Thoracic aorta (tissue), 2 donors: ENCODE data around the gene CALR. TPM values are rescaled to one million over a fixed set of nuclear protein-coding genes. Genes with fewer than 3 reads are reported as not detected.
A peak's percentile ranks its signal among the peaks of the same experiment; 100 is the strongest.

ENCODE experiments used
- ATAC-seq: fragments of 150-250 bp; one replicate; pipeline ENCODE4 v1.8.0; 2017; ENCODE audit warnings: low read depth; ENCODE audit not compliant: insufficient number of reproducible peaks, low FRiP score
- DNase-seq: peaks from one replicate; pipeline ENCODE4 v3.0.0-alpha.2; 2020; ENCODE audit warnings: low spot score
- H3K27ac ChIP-seq, 2 donors: fragments of 200-600 bp; sonication (generic); 1 replicate in 1 of 2; 2 replicates in 1 of 2; pipeline ENCODE4 v1.5.1; 2016; ENCODE audit warnings: mild to moderate bottlenecking in 2 of 2, moderate library complexity in 2 of 2
- H3K27me3 ChIP-seq: fragments of 200-600 bp; sonication (generic); replicated peaks from 2 replicates; pipeline ENCODE4 v1.6.0; 2016; ENCODE audit warnings: mild to moderate bottlenecking; ENCODE audit not compliant: insufficient read depth
- H3K36me3 ChIP-seq: fragments of 200-600 bp; sonication (generic); one replicate; pipeline ENCODE4 v1.5.1; 2016
- H3K4me1 ChIP-seq, 2 donors: fragments of 200-600 bp; sonication (generic); 1 replicate in 1 of 2; 2 replicates in 1 of 2; pipeline versions ENCODE4 v1.5.1 to v1.6.0; 2016; ENCODE audit warnings: low read depth in 2 of 2, mild to moderate bottlenecking in 1 of 2; ENCODE audit not compliant: control insufficient read depth in 1 of 2
- H3K4me3 ChIP-seq: fragments of 200-600 bp; sonication (generic); 2 replicates; pipeline ENCODE4 v1.5.1; 2016; ENCODE audit warnings: mild to moderate bottlenecking
- H3K9me3 ChIP-seq: fragments of 200-600 bp; sonication (generic); 2 replicates; pipeline ENCODE4 v1.5.1; 2016
- total RNA-seq, 2 donors: library from RNA; depleted of rRNA; stranded (reverse); fragments of >200 nt; gene quantifications; one replicate each; pipeline versions ENCODE4 v1.1.0 to v1.2.3, GENCODE V29; 2016
- TF ChIP-seq, protein P1 (sequence below): fragments of 200-600 bp; sonication (generic); IDR thresholded peaks from one replicate; pipeline ENCODE4 v1.5.1; 2019; ENCODE audit warnings: antibody characterized with exemption

The CALR gene
- total RNA-seq, 2 donors from 2014 or later: 415 to 467 TPM

DNA sequence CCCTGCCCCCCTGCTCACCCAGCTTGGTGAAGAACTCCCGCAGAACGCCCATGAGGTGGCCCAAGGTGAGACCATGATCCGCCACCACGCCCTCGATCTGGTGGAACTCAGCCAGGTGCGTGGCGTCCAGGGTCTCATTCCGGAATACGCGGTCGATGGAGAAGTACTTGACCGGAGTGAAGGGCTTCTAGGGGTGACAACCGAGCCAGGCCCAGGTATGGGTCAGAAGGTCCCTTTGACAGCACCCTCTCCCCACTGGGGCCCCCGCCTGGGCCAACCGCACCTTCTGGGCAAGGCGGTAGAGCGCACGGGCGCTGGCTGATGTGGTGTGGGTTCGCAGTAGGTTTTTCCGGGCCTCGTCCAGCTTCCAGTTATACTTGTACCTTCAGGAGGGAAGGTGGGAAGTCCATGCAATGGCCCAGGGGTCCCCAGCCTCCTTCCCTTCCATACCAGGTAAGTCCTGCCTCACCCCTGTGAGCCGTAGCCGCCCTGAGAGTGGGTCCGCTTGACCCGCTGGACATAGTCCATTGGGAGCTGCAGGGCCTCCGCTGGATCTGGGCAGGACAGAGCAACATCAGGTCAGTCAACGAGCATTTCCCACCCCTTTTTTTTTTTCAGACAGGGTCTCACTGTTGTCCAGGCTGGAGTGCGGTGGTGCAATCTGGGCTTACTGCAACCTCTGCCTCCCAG, 13.6 kb upstream of the CALR start:
- Histone ChIP-seq H3K4me3 (no peak overlapping the region), H3K36me3 (peaks cover 57% of the 10 kb centered on the region), H3K9me3 (no peaks in the 10 kb centered on the region), H3K27ac (no peak overlapping the region), H3K27me3 (no peaks in the 10 kb centered on the region), H3K4me1 (no peaks in the 10 kb centered on the region)
- TF ChIP-seq, protein P1, sequence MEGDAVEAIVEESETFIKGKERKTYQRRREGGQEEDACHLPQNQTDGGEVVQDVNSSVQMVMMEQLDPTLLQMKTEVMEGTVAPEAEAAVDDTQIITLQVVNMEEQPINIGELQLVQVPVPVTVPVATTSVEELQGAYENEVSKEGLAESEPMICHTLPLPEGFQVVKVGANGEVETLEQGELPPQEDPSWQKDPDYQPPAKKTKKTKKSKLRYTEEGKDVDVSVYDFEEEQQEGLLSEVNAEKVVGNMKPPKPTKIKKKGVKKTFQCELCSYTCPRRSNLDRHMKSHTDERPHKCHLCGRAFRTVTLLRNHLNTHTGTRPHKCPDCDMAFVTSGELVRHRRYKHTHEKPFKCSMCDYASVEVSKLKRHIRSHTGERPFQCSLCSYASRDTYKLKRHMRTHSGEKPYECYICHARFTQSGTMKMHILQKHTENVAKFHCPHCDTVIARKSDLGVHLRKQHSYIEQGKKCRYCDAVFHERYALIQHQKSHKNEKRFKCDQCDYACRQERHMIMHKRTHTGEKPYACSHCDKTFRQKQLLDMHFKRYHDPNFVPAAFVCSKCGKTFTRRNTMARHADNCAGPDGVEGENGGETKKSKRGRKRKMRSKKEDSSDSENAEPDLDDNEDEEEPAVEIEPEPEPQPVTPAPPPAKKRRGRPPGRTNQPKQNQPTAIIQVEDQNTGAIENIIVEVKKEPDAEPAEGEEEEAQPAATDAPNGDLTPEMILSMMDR: no peak
- no peak for ATAC-seq
- no peak for DNase-seq

DNA sequence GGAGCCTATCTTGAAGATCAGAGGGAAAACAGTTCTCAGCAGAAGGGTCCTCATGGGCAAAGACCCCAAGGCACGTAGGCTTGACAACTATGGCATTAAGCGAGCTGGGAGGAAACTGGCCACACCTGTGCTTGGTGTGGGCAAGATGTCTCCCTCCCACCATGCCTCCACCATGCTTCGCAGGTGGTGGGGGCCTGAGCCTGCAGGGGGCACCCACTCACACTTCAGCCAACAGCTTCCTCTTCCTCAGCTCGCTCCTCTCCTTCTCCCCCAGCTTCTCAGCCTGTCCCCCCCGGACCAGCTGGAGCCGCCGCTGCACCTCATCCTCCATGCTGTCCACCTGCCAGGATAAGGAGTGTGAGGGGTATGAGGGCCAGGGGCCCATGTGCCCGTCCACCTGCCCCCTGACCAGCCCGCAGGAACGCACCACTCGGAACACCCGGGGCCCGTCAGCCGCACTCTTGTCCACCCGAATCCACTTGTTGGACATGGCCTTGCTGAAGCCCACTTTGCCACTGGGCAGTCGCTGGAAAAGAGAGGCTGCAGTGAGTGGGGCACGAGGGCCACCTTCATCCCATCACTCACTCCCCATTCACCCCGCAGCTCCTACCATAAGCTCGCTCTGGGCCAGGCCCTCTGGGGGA, 8.3 kb upstream of the CALR start:
- no peak overlapping the region for H3K4me3 ChIP-seq
- peaks cover 6 to 13% of the 10 kb centered on the region in 2 donors for H3K4me1 ChIP-seq
- no peak overlapping the region for H3K27ac ChIP-seq
- no peaks in the 10 kb centered on the region for H3K9me3 ChIP-seq
- no peaks in the 10 kb centered on the region for H3K27me3 ChIP-seq
- no peak for DNase-seq
- H3K36me3 ChIP-seq: peaks cover 38% of the 10 kb centered on the region
- TF ChIP-seq, protein P1: no peak
- no peak for ATAC-seq

DNA sequence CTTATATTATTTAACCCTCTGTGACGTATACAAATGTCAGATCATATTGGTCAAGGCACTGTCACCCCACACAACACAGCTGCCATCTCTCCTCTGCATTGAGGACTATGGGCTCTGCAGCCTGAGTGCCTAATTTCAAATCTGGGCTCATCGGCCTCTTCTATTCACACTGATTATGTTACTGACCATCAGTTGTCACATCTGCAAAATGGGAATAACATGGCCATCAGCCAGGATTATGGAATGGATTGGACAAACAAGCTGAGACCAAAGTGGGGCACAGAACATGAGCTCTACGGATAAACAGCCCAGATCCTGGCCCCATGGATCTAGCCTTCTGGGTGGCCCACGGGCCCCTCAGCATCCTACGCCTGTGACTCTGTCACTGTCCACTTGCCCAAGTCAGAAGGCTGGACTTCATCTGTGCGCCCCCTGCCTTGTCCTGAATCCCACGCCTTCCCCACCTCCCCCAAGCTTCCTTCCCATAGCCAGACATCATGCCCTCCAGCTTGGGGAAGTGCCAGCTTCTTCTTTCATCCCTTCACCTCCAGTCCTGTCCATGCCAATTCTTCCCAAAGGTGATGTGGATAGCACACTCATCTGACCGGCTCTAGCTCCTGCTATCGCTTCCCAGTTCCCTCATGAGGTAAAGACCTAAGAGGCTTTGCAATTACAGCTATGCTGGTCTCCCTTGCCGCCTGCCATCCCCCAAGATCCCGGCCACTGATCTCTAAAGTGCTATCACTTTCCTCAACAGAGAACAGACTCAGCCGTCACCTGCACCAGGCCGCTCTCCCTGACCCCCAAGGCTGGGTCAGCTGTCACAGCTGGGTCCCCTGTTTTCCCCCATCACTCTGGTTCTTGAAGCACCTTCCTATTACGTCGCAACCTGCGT, 5.8 kb upstream of the CALR start:
- ATAC-seq: no peak
- no peaks in the 10 kb centered on the region for H3K9me3 ChIP-seq
- H3K27me3 ChIP-seq: no peaks in the 10 kb centered on the region
- H3K27ac ChIP-seq: peak overlapping the region in 1 of 2 donors; percentile 63
- DNase-seq: no peak
- peaks cover 20% of the 10 kb centered on the region for H3K36me3 ChIP-seq
- peak overlapping the region; percentile 92 for H3K4me3 ChIP-seq
- H3K4me1 ChIP-seq: peaks cover 10 to 18% of the 10 kb centered on the region in 2 donors
- TF ChIP-seq, protein P1: no peak

DNA sequence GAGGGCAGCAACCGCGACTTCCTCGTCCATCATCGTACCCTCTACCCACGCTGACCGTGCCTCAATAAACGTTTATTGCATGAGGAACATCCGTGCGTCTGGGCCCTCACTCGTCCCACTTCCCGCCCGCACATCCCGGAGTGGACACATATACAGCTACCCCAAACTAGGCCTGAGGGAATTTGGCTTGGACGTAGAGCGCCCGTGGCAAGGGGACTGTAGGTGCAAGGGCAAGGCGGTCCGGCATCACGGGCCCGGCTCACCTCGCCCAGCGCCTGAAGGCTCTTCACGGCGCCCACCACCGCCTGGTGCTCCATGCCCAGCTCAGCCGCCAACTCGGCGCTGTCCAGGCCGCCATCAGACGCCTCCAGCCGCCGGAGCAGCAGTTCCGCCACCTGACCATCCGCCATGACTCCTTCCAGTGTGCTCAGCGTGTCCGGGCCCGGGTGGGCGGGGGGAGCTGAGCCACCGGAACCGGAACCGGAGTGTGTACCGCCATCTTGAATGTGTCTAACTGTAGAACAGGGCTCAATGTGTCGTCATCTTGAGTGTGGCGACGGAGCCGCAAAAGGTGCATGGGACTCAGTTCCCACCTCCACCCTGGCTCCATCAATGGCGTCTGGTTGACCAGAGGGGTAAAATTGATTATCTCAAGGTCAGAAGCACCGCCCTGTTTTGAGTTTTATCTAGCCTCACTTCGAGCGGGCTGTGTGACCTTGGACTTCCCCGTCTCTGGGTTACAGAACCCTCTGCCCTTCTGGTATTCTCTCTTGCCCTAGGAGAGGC, 4.9 kb upstream of the CALR start, which contains the start of gene FARSA:
Gene FARSA, minus strand, starts transcription at position 425 of the 786 bp plus-strand sequence. Its CDS starts 15 bp downstream, at position 410.
- Histone ChIP-seq H3K36me3 (peaks cover 20% of the 10 kb centered on the region), H3K4me3 (peak within 1 kb of the TSS; percentile 92), H3K27me3 (no peaks in the 10 kb centered on the region), H3K9me3 (no peaks in the 10 kb centered on the region), H3K27ac (peak within 1 kb of the TSS; percentile 34 to 63), H3K4me1 (peaks cover 13 to 22% of the 10 kb centered on the region in 2 donors)
- peak; percentile 61 for ATAC-seq
- DNase-seq: peak; percentile 74
- TF ChIP-seq, protein P1: no peak
